Mesendoderm (in vitro differentiated cells): ENCODE measurements around the gene OBSL1. TPM values are rescaled to one million over a fixed set of nuclear protein-coding genes. Genes with fewer than 3 reads are reported as not detected.

Source experiments
- DNase-seq: peaks from one replicate; pipeline ENCODE4 v3.0.0; 2013
- H2AK5ac ChIP-seq: 2 replicates; pipeline ENCODE4 v1.6.1; 2013; ENCODE audit warnings: low read length, inconsistent platforms
- H2BK120ac ChIP-seq: 2 replicates; pipeline ENCODE4 v1.6.1; 2013; ENCODE audit warnings: low read depth, mild to moderate bottlenecking, low read length, moderate library complexity, mixed read lengths
- H2BK15ac ChIP-seq: replicated peaks from 2 replicates; pipeline ENCODE4 v1.6.1; 2013; ENCODE audit warnings: low read depth, mild to moderate bottlenecking, moderate library complexity
- H2BK5ac ChIP-seq: 2 replicates; pipeline ENCODE4 v1.6.1; 2013; ENCODE audit warnings: low read length, inconsistent platforms
- H3K18ac ChIP-seq: 2 replicates; pipeline ENCODE4 v1.6.1; 2013; ENCODE audit warnings: mild to moderate bottlenecking, low read length, mixed read lengths
- H3K23ac ChIP-seq: one replicate; pipeline ENCODE4 v1.6.1; 2013; ENCODE audit warnings: low read length
- H3K27ac ChIP-seq: 2 replicates; pipeline ENCODE4 v1.5.1; 2013; ENCODE audit warnings: low read depth, mild to moderate bottlenecking, inconsistent platforms, low read length, moderate library complexity
- H3K27me3 ChIP-seq: 2 replicates; pipeline ENCODE4 v1.6.1; 2013; ENCODE audit warnings: low read length, control low read depth, mild to moderate bottlenecking, inconsistent platforms; ENCODE audit not compliant: insufficient read depth, poor library complexity
- H3K36me3 ChIP-seq: 2 replicates; pipeline ENCODE4 v1.6.1; 2013; ENCODE audit warnings: low read length, inconsistent platforms; ENCODE audit not compliant: control insufficient read depth, insufficient read depth
- H3K4ac ChIP-seq: one replicate; pipeline ENCODE4 v1.6.1; 2013; ENCODE audit warnings: low read depth, mild to moderate bottlenecking, low read length, moderate library complexity
- H3K4me1 ChIP-seq: 2 replicates; pipeline ENCODE4 v1.6.1; 2013; ENCODE audit warnings: low read depth, low read length, inconsistent platforms; ENCODE audit not compliant: control insufficient read depth
- H3K4me2 ChIP-seq: 2 replicates; pipeline ENCODE4 v1.6.1; 2013; ENCODE audit warnings: low read length
- H3K4me3 ChIP-seq: 2 replicates; pipeline ENCODE4 v1.5.1; 2013; ENCODE audit warnings: mild to moderate bottlenecking, low read length
- H3K56ac ChIP-seq: one replicate; pipeline ENCODE4 v1.6.1; 2013; ENCODE audit warnings: low read length
- H3K79me1 ChIP-seq: 2 replicates; pipeline ENCODE4 v1.6.1; 2013; ENCODE audit warnings: low read length, inconsistent platforms
- H3K79me2 ChIP-seq: 2 replicates; pipeline ENCODE4 v1.6.1; 2013; ENCODE audit warnings: mild to moderate bottlenecking, low read length; ENCODE audit not compliant: control insufficient read depth, insufficient read depth
- H3K9ac ChIP-seq: 2 replicates; pipeline ENCODE4 v1.6.1; 2013; ENCODE audit warnings: low read length, inconsistent platforms
- H4K5ac ChIP-seq: one replicate; pipeline ENCODE4 v1.6.1; 2013; ENCODE audit warnings: low read length
- H4K8ac ChIP-seq: one replicate; pipeline ENCODE4 v1.6.1; 2013; ENCODE audit warnings: low read depth, mild to moderate bottlenecking, control low read depth, low read length, moderate library complexity
- WGBS: extraction: QIAGEN DNeasy Blood & Tissue Kit; methylation state at CpG from one replicate; pipeline ENCODE4 v1.1.7; 2013; ENCODE audit warnings: low lambda C conversion rate, missing lambda C conversion rate; ENCODE audit not compliant: insufficient coverage; ENCODE audit errors: extremely low coverage; 5-methylcytosine and 5-hydroxymethylcytosine counted together
- polyA plus RNA-seq, 2 experiments: library from polyadenylated mRNA; stranded (reverse); fragments of 200-250 nt; gene quantifications; one replicate each; pipeline ENCODE4 v1.2.3, GENCODE V29; 2013

The OBSL1 gene
- polyA plus RNA-seq (2013, experiment 1 of 2): 51.2 TPM
- polyA plus RNA-seq (2013, experiment 2 of 2): 51.9 TPM

DNA sequence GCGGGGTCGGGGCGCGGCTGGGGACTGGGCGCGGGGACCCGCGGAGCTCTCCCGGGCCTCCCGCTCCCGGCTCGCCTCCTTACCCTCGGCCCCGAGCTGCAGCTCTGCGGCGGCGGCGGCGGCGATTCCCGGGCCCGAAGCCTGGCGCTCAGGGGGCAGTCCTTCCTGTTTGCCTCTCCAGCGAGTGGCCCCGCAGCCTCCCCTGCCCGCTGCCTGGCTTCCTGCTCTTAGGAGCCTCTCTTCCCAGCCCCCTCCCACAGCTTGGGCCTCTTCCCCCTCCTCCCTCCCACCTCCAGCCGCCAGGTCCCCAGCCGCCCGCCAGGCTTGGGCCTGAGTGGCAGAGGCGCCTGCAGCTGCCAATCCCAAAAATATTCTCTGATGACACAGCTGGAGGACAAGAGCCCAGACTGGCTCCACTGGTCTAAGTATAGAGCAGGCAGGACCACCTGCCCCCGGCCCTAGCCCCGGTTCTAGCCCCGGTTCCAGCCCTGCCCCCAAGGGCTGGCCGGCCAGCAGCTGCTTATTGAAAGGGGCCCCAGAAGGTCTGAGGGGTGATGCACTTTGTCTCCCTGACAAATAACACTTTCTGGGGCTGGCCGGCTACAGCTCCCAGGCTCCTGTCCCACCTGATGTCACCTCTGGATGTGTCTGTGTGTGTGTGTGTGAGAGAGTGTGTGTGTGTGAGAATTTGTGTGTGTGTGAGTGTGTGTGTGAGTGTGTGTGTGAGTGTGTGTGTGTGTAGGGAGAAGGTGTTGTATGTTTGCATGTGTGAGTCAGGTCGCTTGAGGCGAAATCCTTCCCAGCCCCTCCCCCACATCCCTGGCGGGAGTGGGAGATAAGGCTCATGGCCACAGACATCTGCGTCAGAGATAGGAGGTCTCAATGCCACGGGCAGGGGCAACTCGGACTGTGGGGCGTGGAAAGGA is at the start of gene OBSL1:
TSS of gene OBSL1 (minus strand) at position 229 of the 926 bp plus-strand sequence. CDS start 307 bp downstream, outside the sequence.
- Histone ChIP-seq H3K23ac (peak within 1 kb of the TSS; percentile 94), H3K4ac (peak within 1 kb of the TSS; percentile 92), H3K27ac (peak within 1 kb of the TSS; percentile 96), H3K27me3 (no peaks in the 10 kb centered on the region), H3K9ac (peak within 1 kb of the TSS; percentile 97), H3K36me3 (no peaks in the 10 kb centered on the region), H4K5ac (no peak within 1 kb of the TSS), H2BK5ac (peak within 1 kb of the TSS; percentile 91), H2BK15ac (no peak within 1 kb of the TSS), H3K56ac (peak within 1 kb of the TSS; percentile 99), H3K18ac (peak within 1 kb of the TSS; percentile 92), H3K4me2 (peak within 1 kb of the TSS; percentile 64), H2BK120ac (peak within 1 kb of the TSS; percentile 56), H3K4me1 (peaks cover 3% of the 10 kb centered on the region), H2AK5ac (no peak within 1 kb of the TSS), H3K79me2 (peaks cover 6% of the 10 kb centered on the region), H4K8ac (peak within 1 kb of the TSS; percentile 59), H3K4me3 (peak within 1 kb of the TSS; percentile 73), H3K79me1 (no peaks in the 10 kb centered on the region)
- DNase-seq: peak; percentile 97
- no CpG with 5 or more reads among the region's 42 CpGs for WGBS

- H3K36me3 ChIP-seq: no peaks in the 10 kb centered on the region
- H2BK5ac ChIP-seq: no peak overlapping the region
- H3K23ac ChIP-seq: no peak overlapping the region
- no peak overlapping the region for H3K4me2 ChIP-seq
- WGBS: no CpG with 5 or more reads among the region's 6 CpGs
- no peak overlapping the region for H2AK5ac ChIP-seq
- no peak overlapping the region for H4K8ac ChIP-seq
- H3K4me3 ChIP-seq: no peak overlapping the region
- H3K18ac ChIP-seq: no peak overlapping the region
- H3K27ac ChIP-seq: no peak overlapping the region
- no peak for DNase-seq
- H3K27me3 ChIP-seq: no peaks in the 10 kb centered on the region
- no peak overlapping the region for H4K5ac ChIP-seq
- H3K56ac ChIP-seq: no peak overlapping the region
- H3K4ac ChIP-seq: no peak overlapping the region
- H3K79me1 ChIP-seq: no peaks in the 10 kb centered on the region
- H3K4me1 ChIP-seq: no peaks in the 10 kb centered on the region
- no peaks in the 10 kb centered on the region for H3K79me2 ChIP-seq
- no peak overlapping the region for H2BK15ac ChIP-seq
- no peak overlapping the region for H3K9ac ChIP-seq
- H2BK120ac ChIP-seq: no peak overlapping the region
Measured at GRCh38 chr2:219620546-219620945, 49.2 kb upstream of the OBSL1 start.

DNA sequence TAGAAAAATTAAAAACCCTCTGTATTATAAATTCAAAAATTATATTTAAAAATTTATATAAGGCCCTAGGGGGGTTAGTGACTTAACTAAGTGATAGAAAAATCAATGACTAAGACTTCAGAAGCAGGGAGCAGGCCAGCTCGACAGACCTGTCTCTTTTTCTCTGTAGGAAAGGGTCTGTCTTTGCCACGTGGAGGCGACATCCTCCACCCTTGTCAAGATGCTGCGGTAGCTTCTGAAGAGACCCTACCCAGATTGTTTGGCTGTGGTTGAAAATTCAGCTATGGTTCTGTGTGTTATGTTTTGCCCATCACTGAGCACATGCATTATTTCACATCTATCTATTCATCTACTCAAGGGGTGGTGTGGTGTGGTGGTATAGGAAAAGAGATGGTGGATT is 47.9 kb upstream of the OBSL1 start:
- Histone ChIP-seq H3K4me3 (no peak overlapping the region), H4K8ac (no peak overlapping the region), H3K56ac (no peak overlapping the region), H3K18ac (no peak overlapping the region), H4K5ac (no peak overlapping the region), H2BK120ac (no peak overlapping the region), H3K4me1 (no peaks in the 10 kb centered on the region), H2BK15ac (no peak overlapping the region), H3K4me2 (no peak overlapping the region), H3K4ac (no peak overlapping the region), H3K27ac (no peak overlapping the region), H3K9ac (no peak overlapping the region), H2BK5ac (no peak overlapping the region), H3K27me3 (no peaks in the 10 kb centered on the region), H3K79me2 (no peaks in the 10 kb centered on the region), H2AK5ac (no peak overlapping the region), H3K23ac (no peak overlapping the region), H3K36me3 (no peaks in the 10 kb centered on the region), H3K79me1 (no peaks in the 10 kb centered on the region)
- peak; percentile 66 for DNase-seq
- no CpG with 5 or more reads among the region's 4 CpGs for WGBS

DNA sequence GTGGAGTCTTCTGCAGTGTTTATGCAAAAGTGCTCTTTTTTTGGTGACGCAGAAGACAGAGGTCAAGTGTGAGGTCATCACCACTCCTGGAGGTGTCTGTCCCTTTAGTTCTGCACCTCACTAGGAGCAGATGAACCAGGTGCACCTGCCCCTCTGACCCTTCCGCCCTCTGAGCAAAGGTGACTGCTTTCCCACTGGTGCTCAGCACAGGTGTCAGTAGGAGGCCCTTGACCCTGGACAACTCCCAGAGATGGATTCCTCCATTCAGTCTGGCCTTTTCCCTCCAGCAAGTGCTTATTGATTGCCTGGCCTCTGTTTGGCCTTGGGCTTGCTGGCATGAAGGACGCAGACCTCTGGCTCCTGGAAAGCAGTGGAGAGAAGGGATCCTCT is 47.4 kb upstream of the OBSL1 start:
- no peaks in the 10 kb centered on the region for H3K36me3 ChIP-seq
- no peaks in the 10 kb centered on the region for H3K79me1 ChIP-seq
- H3K27ac ChIP-seq: no peak overlapping the region
- WGBS: no CpG with 5 or more reads among the region's 3 CpGs
- no peak overlapping the region for H3K4me2 ChIP-seq
- H3K4me1 ChIP-seq: no peaks in the 10 kb centered on the region
- H4K5ac ChIP-seq: no peak overlapping the region
- H2AK5ac ChIP-seq: no peak overlapping the region
- H3K56ac ChIP-seq: no peak overlapping the region
- H2BK5ac ChIP-seq: no peak overlapping the region
- H4K8ac ChIP-seq: no peak overlapping the region
- DNase-seq: no peak
- H2BK120ac ChIP-seq: no peak overlapping the region
- no peaks in the 10 kb centered on the region for H3K27me3 ChIP-seq
- no peak overlapping the region for H3K4me3 ChIP-seq
- no peak overlapping the region for H3K23ac ChIP-seq
- H3K9ac ChIP-seq: no peak overlapping the region
- H3K79me2 ChIP-seq: no peaks in the 10 kb centered on the region
- H3K18ac ChIP-seq: no peak overlapping the region
- H3K4ac ChIP-seq: no peak overlapping the region
- no peak overlapping the region for H2BK15ac ChIP-seq

DNA sequence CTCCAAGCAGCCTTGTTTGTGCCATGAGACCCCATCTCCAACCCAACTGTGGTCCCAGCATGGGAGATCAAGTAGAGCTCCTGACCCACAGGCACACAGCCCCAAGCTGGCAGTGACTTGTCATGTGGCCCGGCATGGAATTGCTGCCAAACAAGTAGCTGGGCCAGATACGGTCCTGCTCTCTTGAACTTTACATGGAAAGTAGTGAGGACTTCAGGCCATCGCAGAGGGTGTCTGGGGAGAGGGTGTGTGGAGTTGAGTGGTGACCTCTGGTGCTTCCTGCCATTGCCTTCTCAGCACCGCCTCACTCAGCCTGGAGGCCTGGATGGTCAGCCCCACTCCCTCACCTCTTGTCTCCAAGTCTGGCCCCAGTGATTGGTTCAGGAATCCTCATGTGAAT is 45.2 kb upstream of the OBSL1 start:
- no peaks in the 10 kb centered on the region for H3K27me3 ChIP-seq
- no peaks in the 10 kb centered on the region for H3K4me1 ChIP-seq
- H3K18ac ChIP-seq: no peak overlapping the region
- no peak overlapping the region for H3K4me3 ChIP-seq
- no peak overlapping the region for H3K27ac ChIP-seq
- no peak overlapping the region for H4K8ac ChIP-seq
- no peak overlapping the region for H2BK120ac ChIP-seq
- DNase-seq: no peak
- no peaks in the 10 kb centered on the region for H3K79me2 ChIP-seq
- H3K23ac ChIP-seq: no peak overlapping the region
- no peak overlapping the region for H2BK5ac ChIP-seq
- no peak overlapping the region for H3K9ac ChIP-seq
- no peak overlapping the region for H2BK15ac ChIP-seq
- no peak overlapping the region for H3K56ac ChIP-seq
- H3K79me1 ChIP-seq: no peaks in the 10 kb centered on the region
- no peak overlapping the region for H3K4ac ChIP-seq
- no CpG with 5 or more reads among the region's 4 CpGs for WGBS
- H3K36me3 ChIP-seq: no peaks in the 10 kb centered on the region
- H2AK5ac ChIP-seq: no peak overlapping the region
- H3K4me2 ChIP-seq: no peak overlapping the region
- H4K5ac ChIP-seq: no peak overlapping the region
